Glutamatergic neuron (in vitro differentiated cells): ENCODE measurements around the gene SCGB1D2. TPM values are rescaled to one million over a fixed set of nuclear protein-coding genes. Genes with fewer than 3 reads are reported as not detected.
"Not testable (repeated sequence)": the region's sequence is repeated elsewhere in the genome, so short reads cannot be mapped to it uniquely, and the experiment has no call there.

Experiments used
- DNase-seq: peaks from one replicate; pipeline ENCODE4 v3.0.0; 2022
- H3K27ac Mint-ChIP-seq: one replicate; pipeline ENCODE4 v1.8.0; 2020; ENCODE audit warnings: mild to moderate bottlenecking, mixed read lengths, inconsistent platforms; ENCODE audit not compliant: unreplicated experiment
- H3K27me3 Mint-ChIP-seq: one replicate; pipeline ENCODE4 v1.8.0; 2020; ENCODE audit warnings: mild to moderate bottlenecking, moderate library complexity, mixed read lengths, inconsistent platforms; ENCODE audit not compliant: unreplicated experiment
- H3K36me3 Mint-ChIP-seq: one replicate; pipeline ENCODE4 v1.8.0; 2020; ENCODE audit warnings: mild to moderate bottlenecking, mixed read lengths, inconsistent platforms; ENCODE audit not compliant: unreplicated experiment
- H3K4me1 Mint-ChIP-seq: one replicate; pipeline ENCODE4 v1.8.0; 2020; ENCODE audit warnings: mild to moderate bottlenecking, low read depth, mixed read lengths, inconsistent platforms; ENCODE audit not compliant: unreplicated experiment
- H3K4me3 Mint-ChIP-seq: one replicate; pipeline ENCODE4 v1.8.0; 2020; ENCODE audit warnings: mild to moderate bottlenecking, mixed read lengths, inconsistent platforms; ENCODE audit not compliant: unreplicated experiment
- H3K9me3 Mint-ChIP-seq: one replicate; pipeline ENCODE4 v1.8.0; 2020; ENCODE audit warnings: mild to moderate bottlenecking, moderate library complexity, mixed read lengths, inconsistent platforms; ENCODE audit not compliant: unreplicated experiment
- CTCF ChIP-seq: fragments of 200-600 bp; sonication (generic); IDR thresholded peaks from one replicate; pipeline ENCODE4 v1.5.0; 2021; ENCODE audit not compliant: partially characterized antibody, unreplicated experiment
- total RNA-seq: library from RNA; stranded (reverse); fragmentation: NEBNext Ultra II Directional; extraction: Animal tissue kit (Norgen Biotek cat#: 25700); gene quantifications from one replicate; pipeline ENCODE4 v1.2.1, GENCODE V29; 2021; ENCODE audit not compliant: unreplicated experiment

The SCGB1D2 gene
- total RNA-seq, 1 donor from 2014 or later, result not detected

GRCh38 chr11:62202910-62203309 is 39.1 kb upstream of the SCGB1D2 start:
- no peak for TF ChIP-seq CTCF
- H3K36me3 Mint-ChIP-seq, result no peaks in the 10 kb centered on the region
- no peak overlapping the region for H3K27ac Mint-ChIP-seq
- H3K4me3 Mint-ChIP-seq, result no peak overlapping the region
- H3K9me3 Mint-ChIP-seq, result no peaks in the 10 kb centered on the region
- no peaks in the 10 kb centered on the region for H3K4me1 Mint-ChIP-seq
- no peak for DNase-seq
- H3K27me3 Mint-ChIP-seq, result peaks cover 2% of the 10 kb centered on the region

GRCh38 chr11:62204430-62204829 is 37.6 kb upstream of the SCGB1D2 start:
- Mint-ChIP-seq H3K9me3 (no peaks in the 10 kb centered on the region), H3K27ac (no peak overlapping the region), H3K27me3 (peaks cover 2% of the 10 kb centered on the region), H3K4me1 (no peaks in the 10 kb centered on the region), H3K4me3 (no peak overlapping the region), H3K36me3 (no peaks in the 10 kb centered on the region)
- TF ChIP-seq CTCF, result no peak
- DNase-seq, result no peak

- no peak for DNase-seq
- no peaks in the 10 kb centered on the region for H3K9me3 Mint-ChIP-seq
- no peaks in the 10 kb centered on the region for H3K36me3 Mint-ChIP-seq
- H3K27me3 Mint-ChIP-seq, result peaks cover 2% of the 10 kb centered on the region
- H3K4me1 Mint-ChIP-seq, result no peaks in the 10 kb centered on the region
- no peak for TF ChIP-seq CTCF
- no peak overlapping the region for H3K4me3 Mint-ChIP-seq
- no peak overlapping the region for H3K27ac Mint-ChIP-seq
Measured at GRCh38 chr11:62205441-62205840, 36.6 kb upstream of the SCGB1D2 start.

- H3K9me3 Mint-ChIP-seq, H3K27me3 Mint-ChIP-seq, H3K4me3 Mint-ChIP-seq, H3K4me1 Mint-ChIP-seq, DNase-seq, H3K27ac Mint-ChIP-seq, H3K36me3 Mint-ChIP-seq: not testable (repeated sequence)
Measured at GRCh38 chr11:62206276-62207066, 35.6 kb upstream of the SCGB1D2 start.

GRCh38 chr11:62208785-62209144 is 33.3 kb upstream of the SCGB1D2 start:
- H3K27me3 Mint-ChIP-seq, result no peaks in the 10 kb centered on the region

More at GRCh38 chr11:62208785-62209144, 33.3 kb upstream of the SCGB1D2 start:
- TF ChIP-seq CTCF, result no peak
- H3K36me3 Mint-ChIP-seq, result no peaks in the 10 kb centered on the region
- no peaks in the 10 kb centered on the region for H3K9me3 Mint-ChIP-seq
- H3K27ac Mint-ChIP-seq, result no peak overlapping the region
- H3K4me3 Mint-ChIP-seq, result no peak overlapping the region
- DNase-seq, result no peak
- H3K4me1 Mint-ChIP-seq, result no peaks in the 10 kb centered on the region
